HG03571 (cell line): Measurements from ENCODE around the gene NAPSA.
"Not testable (repeated sequence)": the region's sequence is repeated elsewhere in the genome, so short reads cannot be mapped to it uniquely, and the experiment has no call there.

Experiments
- ATAC-seq: cut with Tn5 transposase; IDR thresholded peaks from one replicate; pipeline ENCODE4 v1.9.1; 2021; ENCODE audit not compliant: unreplicated experiment

The NAPSA gene

GRCh38 chr19:50361290-50362029 is 4.0 kb downstream of the NAPSA start:
- ATAC-seq, result no peak

DNA sequence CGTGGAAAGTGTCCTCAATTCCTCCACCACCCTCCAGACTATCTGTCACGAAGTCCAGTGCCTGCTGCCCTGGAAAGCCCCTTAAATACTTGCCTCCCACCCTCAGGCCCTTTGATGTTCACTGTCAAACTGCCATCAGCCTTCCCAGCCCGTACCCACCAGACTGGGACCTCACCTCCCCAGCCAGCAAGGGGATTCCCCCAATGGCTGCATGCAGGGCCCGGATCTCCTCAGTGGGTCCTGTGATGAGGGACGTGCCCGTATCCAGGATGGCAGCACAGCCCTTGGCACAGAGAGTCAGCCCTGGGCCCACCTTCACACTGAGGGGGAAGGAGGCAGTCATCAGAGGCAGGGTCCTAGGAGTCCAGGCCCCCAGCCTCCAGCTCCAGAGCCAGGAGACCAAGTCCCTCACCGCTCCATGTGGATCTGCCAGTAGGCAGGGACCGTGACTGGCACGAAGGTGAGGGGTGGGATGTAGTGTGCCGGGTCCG is 6.1 kb downstream of the NAPSA start:
- ATAC-seq, result no peak

GRCh38 chr19:50358483-50359327 is 6.7 kb downstream of the NAPSA start:
- no peak for ATAC-seq

DNA sequence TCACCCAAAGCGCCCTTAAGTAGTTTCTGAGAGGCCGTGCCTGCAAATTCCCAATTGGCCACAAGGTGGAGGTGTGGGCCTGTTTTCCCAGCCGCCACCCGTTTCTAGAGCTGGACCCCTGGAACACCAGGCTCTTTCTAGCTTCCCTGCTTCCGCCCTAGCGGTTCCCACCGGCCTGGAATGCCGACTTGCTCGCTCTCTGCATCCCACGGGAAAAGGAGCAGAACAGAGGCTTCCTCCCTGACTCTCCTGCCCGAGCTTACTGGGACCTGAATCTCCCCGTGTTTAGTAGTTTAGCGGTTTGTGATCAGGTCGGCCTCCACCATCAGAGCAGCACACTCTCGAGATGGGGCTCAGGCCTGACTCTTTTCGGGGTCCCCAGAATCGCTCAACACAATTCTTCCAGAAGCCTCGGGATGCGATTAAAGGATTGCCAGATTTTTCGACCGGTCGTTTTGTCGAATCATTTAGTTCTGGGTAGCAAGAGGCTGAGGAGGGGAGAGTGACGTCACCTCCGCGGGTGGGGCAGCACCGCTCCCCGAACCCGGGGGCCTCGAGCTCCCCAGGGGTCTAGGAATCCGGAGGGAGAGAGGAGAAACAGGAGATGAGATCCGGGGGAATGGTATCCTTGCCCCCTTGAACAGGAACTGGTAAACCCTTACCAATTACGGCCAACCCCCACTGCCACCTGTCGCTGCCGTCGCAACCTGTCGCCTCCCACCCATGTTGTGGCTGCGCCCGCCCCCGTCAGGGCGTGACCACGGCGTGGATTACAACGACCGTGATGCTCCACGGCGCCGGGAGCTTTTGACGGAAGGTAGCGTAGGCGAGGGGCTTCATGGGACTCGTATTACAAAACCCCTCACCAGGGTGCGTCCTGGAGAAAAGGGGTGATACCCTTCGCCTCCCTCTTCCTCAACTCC is 8.0 kb downstream of the NAPSA start:
- ATAC-seq, result no peak

DNA sequence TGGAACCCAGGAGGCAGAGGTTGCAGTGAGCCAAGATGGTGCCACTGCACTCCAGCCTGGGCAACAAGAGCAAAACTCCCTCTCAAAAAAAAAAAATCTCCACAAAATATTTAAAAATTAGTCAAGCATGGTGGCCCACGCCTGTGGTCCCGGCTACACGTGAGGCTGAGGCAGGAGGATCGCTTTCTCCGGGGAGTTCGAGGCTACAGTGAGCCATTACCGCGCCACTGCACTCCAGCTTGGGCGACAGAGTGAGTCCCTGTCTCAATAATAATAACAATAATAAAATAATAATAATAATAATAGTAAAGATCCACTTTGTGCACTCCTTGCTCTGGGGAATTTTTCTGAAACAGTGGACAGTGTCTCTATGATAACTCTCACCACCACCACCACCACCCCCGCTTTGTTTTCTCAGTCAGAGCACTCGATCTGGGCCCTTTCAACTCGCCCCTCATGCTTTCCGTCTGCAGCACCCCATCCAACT is 8.7 kb downstream of the NAPSA start:
- ATAC-seq, result no peak

- ATAC-seq, result not testable (repeated sequence)
Observed at GRCh38 chr19:50353487-50353880, 12.0 kb downstream of the NAPSA start.

DNA sequence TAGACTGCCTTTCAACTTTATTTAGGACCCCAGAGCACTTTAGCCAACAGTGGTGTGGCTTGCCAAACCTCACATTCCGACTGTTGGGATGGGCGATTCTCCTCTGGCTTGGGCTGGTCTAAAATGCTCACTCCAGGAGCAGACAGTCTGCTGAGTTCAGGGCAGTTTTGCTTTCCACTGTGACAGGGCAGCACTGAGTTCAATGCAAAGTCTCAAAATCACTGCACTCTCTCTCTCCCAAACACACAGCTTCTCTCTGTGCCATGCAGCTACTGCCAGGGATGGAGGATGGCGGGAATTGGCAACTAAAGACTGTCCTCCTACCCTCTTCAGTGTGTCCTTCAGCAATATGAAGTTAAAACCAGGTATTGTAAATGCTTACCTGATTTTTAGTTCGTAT is 13.2 kb downstream of the NAPSA start:
- no peak for ATAC-seq

DNA sequence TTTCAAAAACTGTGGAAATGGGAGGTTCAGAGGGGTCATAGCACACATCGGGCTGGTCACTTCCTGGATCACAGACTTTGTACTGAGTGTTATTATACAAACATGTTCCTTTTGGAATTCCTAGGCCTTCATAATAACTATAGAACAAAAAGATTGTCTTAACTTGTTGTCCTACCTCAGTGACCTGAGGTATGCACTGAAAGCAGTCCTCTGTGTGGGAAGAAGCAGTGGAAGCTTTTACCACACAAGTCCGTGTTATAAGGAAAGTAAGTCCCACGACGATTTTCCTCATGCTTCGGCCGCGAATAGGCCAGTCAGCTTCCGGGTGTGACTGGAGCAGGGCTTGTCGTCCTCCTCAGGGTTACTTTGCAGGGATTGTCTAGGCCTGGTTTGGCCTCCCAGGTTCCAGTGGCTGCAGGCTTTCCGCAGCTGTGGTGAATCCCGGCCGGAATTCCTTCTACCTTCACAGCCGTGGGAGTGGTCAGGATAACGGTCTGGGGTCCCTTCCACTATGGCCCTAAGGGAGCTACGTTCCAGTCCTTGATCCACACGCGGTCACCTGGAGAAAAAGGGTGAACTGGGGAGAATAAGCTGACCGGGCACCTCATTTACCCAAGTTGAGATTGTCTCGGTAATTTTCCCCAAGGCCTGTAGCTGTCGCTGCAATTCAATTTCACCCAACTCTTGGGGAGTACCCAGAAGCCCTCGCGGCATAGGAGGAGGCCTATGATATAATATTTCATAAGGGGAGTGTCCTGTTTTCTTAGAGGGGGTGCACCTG is 16.0 kb downstream of the NAPSA start:
- ATAC-seq, result no peak

DNA sequence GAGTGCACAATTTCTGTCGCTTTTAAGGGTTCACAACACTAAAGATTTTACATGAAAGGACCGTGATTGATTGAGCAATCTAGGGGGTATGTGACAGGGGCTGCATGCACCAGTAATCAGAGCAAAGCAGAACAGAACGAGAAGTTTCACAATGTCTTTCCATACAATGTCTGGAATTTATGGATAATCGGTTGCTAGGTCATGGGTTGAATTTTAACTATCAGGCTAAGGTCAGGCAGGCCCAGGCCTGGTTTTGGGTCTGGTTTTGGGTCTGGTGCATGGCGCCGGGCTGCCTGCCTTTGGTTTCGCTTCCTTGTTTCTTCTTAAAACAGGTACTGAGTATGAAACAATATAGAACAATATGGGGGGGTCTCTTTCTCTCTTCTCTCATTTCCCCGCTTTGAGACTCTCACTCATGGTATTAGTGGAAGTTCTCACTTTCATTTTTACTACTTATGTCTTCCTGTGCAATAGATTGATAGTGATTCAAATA is 18.3 kb downstream of the NAPSA start:
- not testable (repeated sequence) for ATAC-seq

GRCh38 chr19:50344661-50345318 is 20.6 kb downstream of the NAPSA start:
- ATAC-seq, result peak; percentile 44

DNA sequence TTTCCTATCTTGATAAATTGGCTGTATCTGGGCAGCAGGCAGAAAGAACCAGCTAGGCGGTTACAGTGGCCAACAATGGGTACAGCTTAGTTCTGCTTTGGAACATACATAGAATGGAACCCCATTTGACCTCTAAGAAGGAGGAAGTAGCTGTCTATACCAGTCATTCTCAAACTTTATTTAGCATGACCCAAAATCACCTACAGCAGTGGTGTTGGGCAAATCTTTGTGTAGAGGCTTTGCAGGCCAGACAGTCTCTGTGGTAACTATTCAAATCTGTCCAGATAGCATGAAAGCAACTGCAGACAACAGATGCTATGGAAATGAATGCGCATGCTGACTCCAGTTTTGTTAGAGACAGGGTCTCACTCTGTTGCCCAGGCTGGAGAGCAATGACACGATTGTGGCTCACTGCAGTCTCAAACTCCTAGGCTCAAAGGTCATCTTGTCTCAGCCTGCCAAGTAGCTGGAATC is 24.3 kb downstream of the NAPSA start:
- ATAC-seq, result peak; percentile 44

GRCh38 chr19:50340331-50340730 is 25.1 kb downstream of the NAPSA start:
- no peak for ATAC-seq

GRCh38 chr19:50337031-50337430 is 28.4 kb downstream of the NAPSA start:
- ATAC-seq, result not testable (repeated sequence)

DNA sequence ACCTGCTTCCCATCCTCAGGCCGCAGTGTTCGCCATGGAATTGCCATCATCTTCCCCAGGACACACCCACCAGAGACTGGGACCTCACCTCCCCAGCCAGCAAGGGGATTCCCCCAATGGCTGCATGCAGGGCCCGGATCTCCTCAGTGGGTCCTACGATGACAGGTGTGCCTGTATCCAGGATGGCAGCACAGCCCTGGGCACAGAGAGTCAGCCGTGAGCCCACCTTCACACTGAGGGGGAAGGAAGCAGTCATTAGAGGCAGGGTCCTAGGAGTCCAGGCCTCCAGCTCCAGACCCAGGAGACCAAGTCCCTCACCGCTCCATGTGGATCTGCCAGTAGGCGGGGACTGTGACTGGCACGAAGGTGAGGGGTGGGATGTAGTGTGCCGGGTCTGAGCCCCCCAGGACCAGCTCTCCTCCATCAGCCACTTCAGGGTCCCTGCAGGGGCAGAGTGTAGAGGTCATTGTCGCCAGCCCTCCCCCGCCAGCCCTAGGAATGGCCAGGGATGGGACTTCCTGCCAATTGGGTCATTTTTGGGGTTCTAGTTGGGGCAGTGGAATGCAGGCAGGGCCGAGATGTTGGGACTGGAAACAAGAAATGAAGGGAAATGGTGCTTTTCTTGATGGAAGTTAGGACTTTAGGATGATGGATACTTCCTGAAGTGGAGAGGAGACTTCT is 30.6 kb downstream of the NAPSA start:
- no peak for ATAC-seq

GRCh38 chr19:50333737-50334617 is 31.5 kb downstream of the NAPSA start:
- ATAC-seq, result peak; percentile 17

GRCh38 chr19:50333235-50333736 is 32.2 kb downstream of the NAPSA start:
- peak; percentile 36 for ATAC-seq

GRCh38 chr19:50332244-50333038 is 33.0 kb downstream of the NAPSA start:
- no peak for ATAC-seq
